Measurements from ENCODE around the gene OR2T6.
"Not testable (repeated sequence)": the region's sequence is repeated elsewhere in the genome, so short reads cannot be mapped to it uniquely, and the experiment has no call there.

Gene OR2T6

DNA sequence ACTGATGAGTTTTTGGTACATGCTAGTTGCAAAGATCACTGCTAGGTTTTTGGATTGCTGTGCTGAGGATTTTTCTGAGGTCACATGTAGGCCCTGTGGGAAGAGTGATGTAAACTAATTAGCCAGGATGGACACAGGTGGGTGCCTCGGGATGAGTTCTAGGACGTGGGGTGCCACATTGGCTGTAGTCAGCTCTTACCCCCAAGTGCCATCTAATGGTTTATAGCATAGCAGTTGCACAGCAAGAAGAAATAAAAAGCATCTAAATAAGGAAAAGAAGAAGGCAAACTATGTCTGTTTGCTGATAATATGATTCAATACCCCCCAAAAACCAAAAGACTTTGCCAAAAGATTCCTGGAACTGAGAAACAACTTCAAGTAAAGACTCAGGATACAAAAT, 17.5 kb downstream of the OR2T6 start:
- no peaks in the 10 kb centered on the region for H3K36me3 ChIP-seq (ENCODE audit: insufficient read depth, low read length)
- no peak overlapping the region for H3K4me3 ChIP-seq (ENCODE audit: low read depth, low read length)
- no peak overlapping the region for H3K27ac ChIP-seq (ENCODE audit: low read depth, low read length)
- no peaks in the 10 kb centered on the region for H3K79me2 ChIP-seq (ENCODE audit: control insufficient read depth, insufficient read depth, low read length, unreplicated experiment)
- no peak overlapping the region for H2AFZ ChIP-seq (ENCODE audit: low read length, unreplicated experiment)
- no peaks in the 10 kb centered on the region for H3K27me3 ChIP-seq (ENCODE audit: insufficient read depth, low read length)
- no peaks in the 10 kb centered on the region for H3K4me1 ChIP-seq (ENCODE audit: control insufficient read depth, insufficient read depth, low read length, unreplicated experiment)

GRCh38 chr1:248402748-248403147, 27.2 kb downstream of the OR2T6 start, which contains the start of gene OR2T1:
Gene OR2T1 (plus strand): TSS chr1:248403048. CDS start chr1:248406148, 3,100 bp downstream.
- Histone ChIP-seq H3K4me3 (ENCODE audit: low read depth, low read length) (no peak within 1 kb of the TSS), H2AFZ (ENCODE audit: low read length, unreplicated experiment) (no peak within 1 kb of the TSS), H3K36me3 (ENCODE audit: insufficient read depth, low read length) (no peaks in the 10 kb centered on the region), H3K4me1 (ENCODE audit: control insufficient read depth, insufficient read depth, low read length, unreplicated experiment) (no peaks in the 10 kb centered on the region), H3K27ac (ENCODE audit: low read depth, low read length) (no peak within 1 kb of the TSS), H3K27me3 (ENCODE audit: insufficient read depth, low read length) (no peaks in the 10 kb centered on the region), H3K79me2 (ENCODE audit: control insufficient read depth, insufficient read depth, low read length, unreplicated experiment) (no peaks in the 10 kb centered on the region)

GRCh38 chr1:248404024-248404423, 28.5 kb downstream of the OR2T6 start:
- Histone ChIP-seq H3K36me3 (ENCODE audit: insufficient read depth, low read length) (no peaks in the 10 kb centered on the region), H3K79me2 (ENCODE audit: control insufficient read depth, insufficient read depth, low read length, unreplicated experiment) (no peaks in the 10 kb centered on the region), H3K27me3 (ENCODE audit: insufficient read depth, low read length) (no peaks in the 10 kb centered on the region), H3K27ac (ENCODE audit: low read depth, low read length) (no peak overlapping the region), H3K4me1 (ENCODE audit: control insufficient read depth, insufficient read depth, low read length, unreplicated experiment) (no peaks in the 10 kb centered on the region), H2AFZ (ENCODE audit: low read length, unreplicated experiment) (no peak overlapping the region), H3K4me3 (ENCODE audit: low read depth, low read length) (no peak overlapping the region)

- H2AFZ ChIP-seq (ENCODE audit: low read length, unreplicated experiment), result no peak overlapping the region
- no peaks in the 10 kb centered on the region for H3K4me1 ChIP-seq (ENCODE audit: control insufficient read depth, insufficient read depth, low read length, unreplicated experiment)
- H3K79me2 ChIP-seq (ENCODE audit: control insufficient read depth, insufficient read depth, low read length, unreplicated experiment), result no peaks in the 10 kb centered on the region
- H3K27ac ChIP-seq (ENCODE audit: low read depth, low read length), result no peak overlapping the region
- no peaks in the 10 kb centered on the region for H3K27me3 ChIP-seq (ENCODE audit: insufficient read depth, low read length)
- H3K4me3 ChIP-seq (ENCODE audit: low read depth, low read length), result no peak overlapping the region
- no peaks in the 10 kb centered on the region for H3K36me3 ChIP-seq (ENCODE audit: insufficient read depth, low read length)
Measured at GRCh38 chr1:248406721-248407692, 31.5 kb downstream of the OR2T6 start.

GRCh38 chr1:248416226-248416625, 40.7 kb downstream of the OR2T6 start:
- H3K4me1 ChIP-seq (ENCODE audit: control insufficient read depth, insufficient read depth, low read length, unreplicated experiment), result no peaks in the 10 kb centered on the region
- no peaks in the 10 kb centered on the region for H3K36me3 ChIP-seq (ENCODE audit: insufficient read depth, low read length)
- H3K27me3 ChIP-seq (ENCODE audit: insufficient read depth, low read length), result no peaks in the 10 kb centered on the region
- no peak overlapping the region for H3K4me3 ChIP-seq (ENCODE audit: low read depth, low read length)
- no peak overlapping the region for H2AFZ ChIP-seq (ENCODE audit: low read length, unreplicated experiment)
- no peak overlapping the region for H3K27ac ChIP-seq (ENCODE audit: low read depth, low read length)
- H3K79me2 ChIP-seq (ENCODE audit: control insufficient read depth, insufficient read depth, low read length, unreplicated experiment), result no peaks in the 10 kb centered on the region

GRCh38 chr1:248417854-248418253, 42.3 kb downstream of the OR2T6 start:
- Histone ChIP-seq H3K27ac (ENCODE audit: low read depth, low read length) (no peak overlapping the region), H3K79me2 (ENCODE audit: control insufficient read depth, insufficient read depth, low read length, unreplicated experiment) (no peaks in the 10 kb centered on the region), H2AFZ (ENCODE audit: low read length, unreplicated experiment) (no peak overlapping the region), H3K27me3 (ENCODE audit: insufficient read depth, low read length) (no peaks in the 10 kb centered on the region), H3K4me3 (ENCODE audit: low read depth, low read length) (no peak overlapping the region), H3K4me1 (ENCODE audit: control insufficient read depth, insufficient read depth, low read length, unreplicated experiment) (no peaks in the 10 kb centered on the region), H3K36me3 (ENCODE audit: insufficient read depth, low read length) (no peaks in the 10 kb centered on the region)

DNA sequence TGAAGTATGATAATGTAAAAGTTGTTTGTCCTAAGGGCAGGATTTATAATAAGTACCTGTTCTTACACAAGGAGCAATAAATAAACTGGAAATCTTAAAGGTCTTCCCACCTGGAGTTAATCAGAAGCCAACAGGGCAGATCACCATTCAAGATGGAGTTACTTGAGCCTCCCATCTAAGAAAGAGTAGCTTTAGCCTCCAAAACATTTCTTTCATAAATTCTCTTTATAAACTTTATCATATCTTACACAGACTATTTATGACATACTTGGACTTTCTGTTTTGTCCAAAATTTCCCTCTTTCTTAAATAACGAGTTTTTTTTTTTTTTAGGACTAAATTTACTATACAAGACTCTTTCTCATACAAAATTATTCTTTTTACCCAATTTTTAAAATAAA, 45.8 kb downstream of the OR2T6 start:
- Histone ChIP-seq H3K4me1 (ENCODE audit: control insufficient read depth, insufficient read depth, low read length, unreplicated experiment) (no peaks in the 10 kb centered on the region), H2AFZ (ENCODE audit: low read length, unreplicated experiment) (no peak overlapping the region), H3K27ac (ENCODE audit: low read depth, low read length) (no peak overlapping the region), H3K36me3 (ENCODE audit: insufficient read depth, low read length) (no peaks in the 10 kb centered on the region), H3K27me3 (ENCODE audit: insufficient read depth, low read length) (no peaks in the 10 kb centered on the region), H3K4me3 (ENCODE audit: low read depth, low read length) (no peak overlapping the region), H3K79me2 (ENCODE audit: control insufficient read depth, insufficient read depth, low read length, unreplicated experiment) (no peaks in the 10 kb centered on the region)

DNA sequence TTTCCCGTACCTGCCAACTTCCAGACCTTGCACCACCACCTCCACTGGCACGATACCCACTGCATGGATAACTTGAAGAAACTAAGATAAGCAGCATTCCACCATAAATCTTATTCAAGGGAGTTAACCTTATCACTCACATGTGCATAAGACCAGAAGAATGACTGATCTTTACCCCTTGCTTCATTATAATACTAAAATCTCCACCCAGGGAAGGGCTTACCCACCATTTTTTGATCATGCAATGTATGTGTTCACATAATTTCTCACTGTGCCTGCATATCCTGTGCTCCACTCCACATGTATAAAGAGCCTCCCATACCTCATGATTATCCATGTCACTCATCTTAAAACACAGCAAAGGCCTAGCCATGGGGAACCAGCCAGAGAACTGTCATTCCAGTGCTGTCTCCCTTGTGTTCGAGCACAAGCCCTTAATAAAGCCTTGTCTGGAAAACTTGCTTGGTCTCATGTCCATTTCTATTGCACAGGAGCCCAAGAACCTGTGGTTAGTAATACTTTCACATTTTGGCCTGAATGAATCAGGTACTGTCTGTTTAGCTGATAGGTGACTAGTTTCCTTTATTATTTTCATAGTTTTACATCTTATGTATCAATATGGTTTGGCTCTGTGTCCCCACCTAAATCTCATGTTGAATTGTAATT, 52.1 kb downstream of the OR2T6 start:
- H3K4me3 ChIP-seq (ENCODE audit: low read depth, low read length); H3K27ac ChIP-seq (ENCODE audit: low read depth, low read length); H3K79me2 ChIP-seq (ENCODE audit: control insufficient read depth, insufficient read depth, low read length, unreplicated experiment); H3K4me1 ChIP-seq (ENCODE audit: control insufficient read depth, insufficient read depth, low read length, unreplicated experiment); H3K36me3 ChIP-seq (ENCODE audit: insufficient read depth, low read length); H2AFZ ChIP-seq (ENCODE audit: low read length, unreplicated experiment); H3K27me3 ChIP-seq (ENCODE audit: insufficient read depth, low read length): not testable (repeated sequence)

DNA sequence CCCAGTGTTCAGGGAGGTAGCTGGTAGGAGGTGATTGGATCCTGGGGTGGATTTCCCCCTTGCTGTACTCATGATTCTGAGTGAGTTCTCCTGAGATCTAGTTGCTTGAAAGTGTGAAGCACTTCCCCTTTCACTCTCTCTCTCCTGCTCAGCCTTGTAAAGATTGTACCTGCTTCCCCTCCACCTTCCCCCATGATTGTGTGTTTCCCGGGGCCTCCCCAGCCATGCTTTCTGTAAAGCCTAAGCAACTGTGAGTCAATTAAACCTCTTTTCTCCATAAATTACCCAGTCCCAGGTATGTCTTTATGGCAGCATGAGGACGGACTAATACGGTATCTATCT, 52.6 kb downstream of the OR2T6 start:
- H3K36me3 ChIP-seq (ENCODE audit: insufficient read depth, low read length); H3K4me1 ChIP-seq (ENCODE audit: control insufficient read depth, insufficient read depth, low read length, unreplicated experiment); H3K4me3 ChIP-seq (ENCODE audit: low read depth, low read length); H2AFZ ChIP-seq (ENCODE audit: low read length, unreplicated experiment); H3K79me2 ChIP-seq (ENCODE audit: control insufficient read depth, insufficient read depth, low read length, unreplicated experiment); H3K27ac ChIP-seq (ENCODE audit: low read depth, low read length); H3K27me3 ChIP-seq (ENCODE audit: insufficient read depth, low read length): not testable (repeated sequence)

GRCh38 chr1:248431683-248432082, 56.1 kb downstream of the OR2T6 start:
- H3K27ac ChIP-seq (ENCODE audit: low read depth, low read length); H2AFZ ChIP-seq (ENCODE audit: low read length, unreplicated experiment); H3K36me3 ChIP-seq (ENCODE audit: insufficient read depth, low read length): not testable (repeated sequence)

DNA sequence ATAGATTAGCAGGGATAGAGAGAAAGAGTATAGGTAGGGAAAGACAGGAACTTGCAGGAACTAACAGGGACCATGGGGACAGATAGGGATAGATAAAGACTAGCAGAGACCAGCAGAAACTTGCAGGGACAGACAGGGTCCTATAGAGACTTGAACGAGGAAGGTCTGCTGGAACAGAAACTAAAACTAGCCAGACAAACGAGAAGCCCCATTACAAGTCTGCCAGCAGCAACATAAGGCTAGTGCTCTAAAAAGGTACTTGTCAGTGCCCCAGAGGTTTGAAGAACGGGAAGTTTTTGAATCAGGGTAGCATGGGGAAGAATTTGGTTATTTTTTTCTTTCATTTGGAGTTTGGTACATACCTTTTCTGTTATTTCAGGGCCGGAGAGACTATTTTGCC, 56.7 kb downstream of the OR2T6 start:
- H3K4me1 ChIP-seq (ENCODE audit: control insufficient read depth, insufficient read depth, low read length, unreplicated experiment); H3K36me3 ChIP-seq (ENCODE audit: insufficient read depth, low read length); H3K27ac ChIP-seq (ENCODE audit: low read depth, low read length); H3K79me2 ChIP-seq (ENCODE audit: control insufficient read depth, insufficient read depth, low read length, unreplicated experiment); H2AFZ ChIP-seq (ENCODE audit: low read length, unreplicated experiment); H3K4me3 ChIP-seq (ENCODE audit: low read depth, low read length); H3K27me3 ChIP-seq (ENCODE audit: insufficient read depth, low read length): not testable (repeated sequence)

More at GRCh38 chr1:248431683-248432082, 56.1 kb downstream of the OR2T6 start:
- H3K27me3 ChIP-seq (ENCODE audit: insufficient read depth, low read length); H3K4me3 ChIP-seq (ENCODE audit: low read depth, low read length); H3K4me1 ChIP-seq (ENCODE audit: control insufficient read depth, insufficient read depth, low read length, unreplicated experiment); H3K79me2 ChIP-seq (ENCODE audit: control insufficient read depth, insufficient read depth, low read length, unreplicated experiment): not testable (repeated sequence)

Data from ACC112 (cell line).